Measurements from ENCODE around the gene RBM4. TPM values are rescaled to one million over a fixed set of nuclear protein-coding genes. Genes with fewer than 3 reads are reported as not detected.

The RBM4 gene
- total RNA-seq, 1 experiment from 2014 or later = 172 TPM

GRCh38 chr11:66591175-66591574 is 47.3 kb upstream of the RBM4 start:
- Mint-ChIP-seq H3K27ac (ENCODE audit: low read depth, unreplicated experiment) (no peak overlapping the region), H3K4me1 (ENCODE audit: insufficient read depth, unreplicated experiment) (peaks cover 5% of the 10 kb centered on the region), H3K36me3 (ENCODE audit: insufficient read depth, unreplicated experiment) (no peaks in the 10 kb centered on the region), H3K27me3 (ENCODE audit: insufficient read depth, unreplicated experiment) (no peaks in the 10 kb centered on the region), H3K9me3 (ENCODE audit: unreplicated experiment) (no peaks in the 10 kb centered on the region), H3K4me3 (ENCODE audit: unreplicated experiment) (no peak overlapping the region)
- intact Hi-C loops (cut with micrococcal nuclease) = no loop called here
- no peak for DNase-seq (ENCODE audit: unreplicated experiment)
- no peak for TF ChIP-seq CTCF (IDR thresholded peaks at IDR 0.05; ENCODE audit: unreplicated experiment)
- POLR2A ChIA-PET = interaction anchor here (1.5 to 1.7 kb wide), 2 partner anchors 11 to 26 kb away, joined by 3 to 6 read pairs; partner anchors contain the start of gene RBM14
- BruUV-seq (replicated peaks) = no TSS peak
- CTCF ChIA-PET = interaction anchor here (0.8 to 1.6 kb wide), 5 partner anchors 12 to 295 kb away, joined by 3 to 8 read pairs (median 5); no protein-coding TSS in a partner anchor

GRCh38 chr11:66592457-66593302 is 45.8 kb upstream of the RBM4 start, which contains the start of the genes CCDC87 and CCS:
CCDC87 (minus strand) TSS chr11:66593063; CDS start chr11:66593015, 48 bp downstream.
CCS (plus strand) TSS chr11:66593185; CDS start chr11:66593262, 77 bp downstream.
- ChIA-PET POLR2A (interaction anchor here (0.6 to 5.2 kb wide), 10 partner anchors 10 to 836 kb away, joined by 3 to 38 read pairs (median 4); partner anchors contain the start of genes ACTN3, CTSF, RBM14 and RBM4), CTCF (interaction anchor here (0.6 to 1.2 kb wide), 6 partner anchors 9 to 178 kb away, joined by 3 read pairs; partner anchors contain the start of gene CTSF)
- TF ChIP-seq CTCF (IDR thresholded peaks at IDR 0.05; ENCODE audit: unreplicated experiment) = peak; percentile 33
- Mint-ChIP-seq H3K9me3 (ENCODE audit: unreplicated experiment) (no peaks in the 10 kb centered on the region), H3K27ac (ENCODE audit: low read depth, unreplicated experiment) (peak within 1 kb of the TSS; percentile 96), H3K27me3 (ENCODE audit: insufficient read depth, unreplicated experiment) (no peaks in the 10 kb centered on the region), H3K4me3 (ENCODE audit: unreplicated experiment) (peak within 1 kb of the TSS; percentile 94), H3K36me3 (ENCODE audit: insufficient read depth, unreplicated experiment) (peaks cover 4% of the 10 kb centered on the region), H3K4me1 (ENCODE audit: insufficient read depth, unreplicated experiment) (peaks cover 5% of the 10 kb centered on the region)
- DNase-seq (ENCODE audit: unreplicated experiment) = peak; percentile 94
- intact Hi-C loops (cut with micrococcal nuclease) = no loop called here
- BruUV-seq (replicated peaks) = no TSS peak

GRCh38 chr11:66593303-66593635 is 45.2 kb upstream of the RBM4 start:
- peaks cover 5% of the 10 kb centered on the region for H3K4me1 Mint-ChIP-seq (ENCODE audit: insufficient read depth, unreplicated experiment)
- peak overlapping the region; percentile 96 for H3K27ac Mint-ChIP-seq (ENCODE audit: low read depth, unreplicated experiment)
- no peaks in the 10 kb centered on the region for H3K9me3 Mint-ChIP-seq (ENCODE audit: unreplicated experiment)
- H3K4me3 Mint-ChIP-seq (ENCODE audit: unreplicated experiment) = peak overlapping the region; percentile 94
- peaks cover 4% of the 10 kb centered on the region for H3K36me3 Mint-ChIP-seq (ENCODE audit: insufficient read depth, unreplicated experiment)
- H3K27me3 Mint-ChIP-seq (ENCODE audit: insufficient read depth, unreplicated experiment) = no peaks in the 10 kb centered on the region
- BruUV-seq (replicated peaks) = TSS peak; percentile 59
- ChIA-PET POLR2A (interaction anchor here (0.8 to 5.2 kb wide), 7 partner anchors 9 to 835 kb away, joined by 3 to 38 read pairs (median 9); partner anchors contain the start of genes ACTN3, CTSF, RBM14 and RBM4), CTCF (interaction anchor here (0.7 to 1.2 kb wide), 2 partner anchors 85 to 104 kb away, joined by 3 read pairs; no protein-coding TSS in a partner anchor)
- no peak for TF ChIP-seq CTCF (IDR thresholded peaks at IDR 0.05; ENCODE audit: unreplicated experiment)
- DNase-seq (ENCODE audit: unreplicated experiment) = no peak
- intact Hi-C loops (cut with micrococcal nuclease) = no loop called here

- peak overlapping the region; percentile 96 for H3K27ac Mint-ChIP-seq (ENCODE audit: low read depth, unreplicated experiment)
- BruUV-seq (replicated peaks) = no TSS peak
- intact Hi-C loops (cut with micrococcal nuclease) = no loop called here
- no peak for TF ChIP-seq CTCF (IDR thresholded peaks at IDR 0.05; ENCODE audit: unreplicated experiment)
- no peak for DNase-seq (ENCODE audit: unreplicated experiment)
- peaks cover 4% of the 10 kb centered on the region for H3K36me3 Mint-ChIP-seq (ENCODE audit: insufficient read depth, unreplicated experiment)
- H3K4me3 Mint-ChIP-seq (ENCODE audit: unreplicated experiment) = peak overlapping the region; percentile 94
- H3K9me3 Mint-ChIP-seq (ENCODE audit: unreplicated experiment) = no peaks in the 10 kb centered on the region
- H3K27me3 Mint-ChIP-seq (ENCODE audit: insufficient read depth, unreplicated experiment) = no peaks in the 10 kb centered on the region
- ChIA-PET POLR2A (interaction anchor here (0.7 to 5.2 kb wide), 6 partner anchors 9 to 84 kb away, joined by 3 to 38 read pairs (median 8); partner anchors contain the start of genes ACTN3, CTSF, RBM14 and RBM4B), CTCF (interaction anchor here (0.5 to 1.2 kb wide), 3 partner anchors 24 to 85 kb away, joined by 3 to 4 read pairs (median 3); no protein-coding TSS in a partner anchor)
- H3K4me1 Mint-ChIP-seq (ENCODE audit: insufficient read depth, unreplicated experiment) = peaks cover 5% of the 10 kb centered on the region
These were observed 44.9 kb upstream of the RBM4 start for GRCh38 chr11:66593650-66594049.

All from MCF 10A (cell line).